WTC11 (cell line): ENCODE measurements around the gene PHLPP1. TPM values are rescaled to one million over a fixed set of nuclear protein-coding genes. Genes with fewer than 3 reads are reported as not detected.
A peak's percentile ranks its signal among the peaks of the same experiment; 100 is the strongest.

Source experiments
- ATAC-seq: fragments of 200-7000 bp; cut with Tn5 transposase; 2 replicates; pipeline ENCODE4 v1.10.0; 2021; ENCODE audit warnings: mild to moderate bottlenecking, moderate library complexity
- CTCF ChIA-PET: fragments of 300-600 bp; sonication (Branson Sonifier 250); formaldehyde crosslinking; loops from one replicate; lab custom pipeline; 2021; ENCODE audit warnings: antibody characterized with exemption; lab: Charles Lee
- POLR2A ChIA-PET: fragments of 350-600 bp; sonication (Branson Sonifier 250); formaldehyde crosslinking; loops from one replicate; lab custom pipeline; 2021; ENCODE audit warnings: antibody characterized with exemption; lab: Charles Lee
- DNase-seq: peaks from one replicate; pipeline ENCODE4 v3.0.0; 2021; ENCODE audit warnings: low spot score
- H3K27ac Mint-ChIP-seq: 2 replicates; pipeline ENCODE4 v1.8.0; 2021; ENCODE audit warnings: mixed read lengths
- H3K27me3 Mint-ChIP-seq: 2 replicates; pipeline ENCODE4 v1.8.0; 2021; ENCODE audit warnings: low read depth, mild to moderate bottlenecking, moderate library complexity, mixed read lengths
- H3K36me3 Mint-ChIP-seq: 2 replicates; pipeline ENCODE4 v1.8.0; 2021; ENCODE audit warnings: mixed read lengths
- H3K4me1 Mint-ChIP-seq: 2 replicates; pipeline ENCODE4 v1.8.0; 2022; ENCODE audit warnings: mixed read lengths
- H3K4me3 Mint-ChIP-seq: 2 replicates; pipeline ENCODE4 v1.8.0; 2021; ENCODE audit warnings: mild to moderate bottlenecking, moderate library complexity, mixed read lengths
- H3K9me3 Mint-ChIP-seq: 2 replicates; pipeline ENCODE4 v1.8.0; 2021; ENCODE audit warnings: mixed read lengths
- ARID4B ChIP-seq: sonication (generic); formaldehyde crosslinking; IDR thresholded peaks from 2 replicates; pipeline ENCODE4 v1.8.0; 2023; ENCODE audit warnings: missing genetic modification reagents, mild to moderate bottlenecking, borderline replicate concordance
- ATF6 ChIP-seq: sonication (generic); formaldehyde crosslinking; IDR thresholded peaks from 2 replicates; pipeline ENCODE4 v1.8.1; 2023; ENCODE audit warnings: mild to moderate bottlenecking, missing genetic modification reagents
- CTCF ChIP-seq: fragments of 200-600 bp; IDR thresholded peaks from 2 replicates; pipeline ENCODE4 v1.8.0; 2022; ENCODE audit warnings: antibody characterized with exemption
- MAX ChIP-seq: sonication (generic); formaldehyde crosslinking; IDR thresholded peaks from 2 replicates; pipeline ENCODE4 v1.8.0; 2022; ENCODE audit warnings: mild to moderate bottlenecking, missing genetic modification reagents
- SMAD4 ChIP-seq: sonication (generic); formaldehyde crosslinking; IDR thresholded peaks from 2 replicates; pipeline ENCODE4 v1.8.0; 2022; ENCODE audit warnings: mild to moderate bottlenecking, missing genetic modification reagents
- USF1 ChIP-seq: sonication (generic); formaldehyde crosslinking; IDR thresholded peaks from 2 replicates; pipeline ENCODE4 v1.8.0; 2022; ENCODE audit warnings: mild to moderate bottlenecking, missing genetic modification reagents
- USF2 ChIP-seq: sonication (generic); formaldehyde crosslinking; IDR thresholded peaks from 2 replicates; pipeline ENCODE4 v1.8.1; 2023; ENCODE audit warnings: mild to moderate bottlenecking, missing genetic modification reagents, moderate library complexity
- ZNF317 ChIP-seq: sonication (generic); formaldehyde crosslinking; IDR thresholded peaks from 2 replicates; pipeline ENCODE4 v1.8.1; 2023; ENCODE audit warnings: low read depth, mild to moderate bottlenecking, moderate library complexity, missing genetic modification reagents, borderline replicate concordance
- ZNF423 ChIP-seq: fragments of 250-450 bp; sonication (Bioruptor Pico); IDR thresholded peaks from 2 replicates; pipeline ENCODE4 v2.1.2; 2022; ENCODE audit warnings: mild to moderate bottlenecking, moderate library complexity
- ZNF671 ChIP-seq: fragments of 250-450 bp; sonication (Bioruptor Pico); IDR thresholded peaks from 2 replicates; pipeline ENCODE4 v1.8.0; 2021; ENCODE audit warnings: mild to moderate bottlenecking
- total RNA-seq: library from RNA; stranded (reverse); gene quantifications from 3 replicates; pipeline ENCODE4 v1.2.3, GENCODE V29; 2021
- TF ChIP-seq, protein P1 (sequence below): sonication (generic); formaldehyde crosslinking; IDR thresholded peaks from 2 replicates; pipeline ENCODE4 v1.8.1; 2022; ENCODE audit warnings: missing genetic modification reagents, borderline replicate concordance

The PHLPP1 gene
- total RNA-seq, 1 experiment from 2014 or later = 52.0 TPM

DNA sequence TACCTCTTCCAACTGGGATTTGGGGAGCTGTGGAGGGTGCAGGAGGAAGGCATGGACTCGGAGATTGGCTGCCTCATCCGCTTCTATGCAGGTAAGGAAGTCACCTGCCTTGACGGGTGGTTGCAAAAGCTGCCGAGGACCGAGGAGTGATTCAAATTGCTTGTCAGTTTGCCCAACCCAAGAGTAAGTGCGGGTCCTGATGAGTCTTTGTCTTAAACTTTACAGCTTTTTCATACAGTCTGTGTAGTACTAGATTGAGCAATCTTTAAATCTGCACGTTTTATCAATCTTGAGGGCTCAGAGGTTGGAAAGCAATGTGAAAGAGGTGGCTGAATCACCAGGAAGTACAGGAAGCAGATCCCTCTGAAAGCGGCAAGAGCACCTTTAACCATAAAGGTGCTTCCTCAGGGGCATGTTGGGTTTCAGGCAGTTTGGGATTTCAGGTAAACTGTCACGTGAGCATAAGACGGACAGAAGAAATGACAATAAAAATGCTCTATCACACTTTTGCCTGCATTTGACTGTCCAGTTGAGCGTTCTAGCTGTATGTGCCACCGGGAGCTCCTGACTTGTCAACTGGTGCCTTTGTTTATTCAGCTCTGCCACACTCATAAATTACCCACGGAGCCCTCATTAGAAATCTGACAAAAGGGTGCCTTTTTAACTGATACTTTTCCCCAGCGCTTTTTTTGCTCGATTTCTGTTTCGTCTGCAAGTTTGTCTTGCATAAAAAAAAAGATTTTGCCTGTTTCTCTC is 2.0 kb downstream of the PHLPP1 start:
- H3K27me3 Mint-ChIP-seq = no peaks in the 10 kb centered on the region

GRCh38 chr18:62717925-62718800 is 2.8 kb downstream of the PHLPP1 start:
- Mint-ChIP-seq H3K27me3 (no peaks in the 10 kb centered on the region), H3K4me3 (peak overlapping the region; percentile 91), H3K27ac (peak overlapping the region; percentile 51; the same call in 1 of the 2 replicates), H3K36me3 (peaks cover 4% of the 10 kb centered on the region; the same call in 1 of the 2 replicates), H3K4me1 (peaks cover 63% of the 10 kb centered on the region), H3K9me3 (no peaks in the 10 kb centered on the region)
- ChIA-PET CTCF (interaction anchor here (2.3 kb wide), 1 partner anchor 23 kb away, joined by 5 read pairs; no protein-coding TSS in a partner anchor), POLR2A (interaction anchor here (0.6 to 3.8 kb wide), 3 partner anchors 17 to 132 kb away, joined by 3 to 19 read pairs (median 4); no protein-coding TSS in a partner anchor)
- no peak for ATAC-seq
- no peak for DNase-seq
- TF ChIP-seq, protein P1, sequence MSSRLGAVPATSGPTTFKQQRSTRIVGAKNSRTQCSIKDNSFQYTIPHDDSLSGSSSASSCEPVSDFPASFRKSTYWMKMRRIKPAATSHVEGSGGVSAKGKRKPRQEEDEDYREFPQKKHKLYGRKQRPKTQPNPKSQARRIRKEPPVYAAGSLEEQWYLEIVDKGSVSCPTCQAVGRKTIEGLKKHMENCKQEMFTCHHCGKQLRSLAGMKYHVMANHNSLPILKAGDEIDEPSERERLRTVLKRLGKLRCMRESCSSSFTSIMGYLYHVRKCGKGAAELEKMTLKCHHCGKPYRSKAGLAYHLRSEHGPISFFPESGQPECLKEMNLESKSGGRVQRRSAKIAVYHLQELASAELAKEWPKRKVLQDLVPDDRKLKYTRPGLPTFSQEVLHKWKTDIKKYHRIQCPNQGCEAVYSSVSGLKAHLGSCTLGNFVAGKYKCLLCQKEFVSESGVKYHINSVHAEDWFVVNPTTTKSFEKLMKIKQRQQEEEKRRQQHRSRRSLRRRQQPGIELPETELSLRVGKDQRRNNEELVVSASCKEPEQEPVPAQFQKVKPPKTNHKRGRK = no peak
- TF ChIP-seq CTCF (no peak), ARID4B (no peak), SMAD4 (CRISPR knock-in tag) (no peak), MAX (CRISPR knock-in tag) (no peak)

More for the DNA sequence above, 2.0 kb downstream of the PHLPP1 start:
- DNase-seq (peak; percentile 39), ATAC-seq (peak; percentile 2; the same call in 1 of the 2 replicates)
- TF ChIP-seq USF2 (CRISPR knock-in tag) (peak; percentile 64), ZNF423 (CRISPR knock-in tag) (no peak), USF1 (CRISPR knock-in tag) (peak; percentile 58), ZNF317 (CRISPR knock-in tag) (no peak), ZNF671 (CRISPR knock-in tag) (no peak), ATF6 (CRISPR knock-in tag) (no peak)
- peak overlapping the region; percentile 75 for H3K27ac Mint-ChIP-seq
- H3K9me3 Mint-ChIP-seq = no peaks in the 10 kb centered on the region
- ChIA-PET POLR2A (interaction anchor here (0.6 to 3.8 kb wide), 6 partner anchors 17 to 160 kb away, joined by 3 to 19 read pairs (median 4); no protein-coding TSS in a partner anchor), CTCF (interaction anchor here (0.6 to 2.3 kb wide), 9 partner anchors 24 to 268 kb away, joined by 3 to 6 read pairs (median 3); no protein-coding TSS in a partner anchor)
- H3K36me3 Mint-ChIP-seq = peaks cover 4% of the 10 kb centered on the region; the same call in 1 of the 2 replicates
- H3K4me3 Mint-ChIP-seq = peak overlapping the region; percentile 91
- peaks cover 58% of the 10 kb centered on the region for H3K4me1 Mint-ChIP-seq
